GM19043 (cell line): ENCODE results near the gene DDT.
"Not testable (repeated sequence)": the region's sequence is repeated elsewhere in the genome, so short reads cannot be mapped to it uniquely, and the experiment has no call there.

Source experiments
- ATAC-seq: cut with Tn5 transposase; IDR thresholded peaks from one replicate; pipeline ENCODE4 v1.9.1; 2021; ENCODE audit warnings: low read depth; ENCODE audit not compliant: unreplicated experiment

Gene DDT

DNA sequence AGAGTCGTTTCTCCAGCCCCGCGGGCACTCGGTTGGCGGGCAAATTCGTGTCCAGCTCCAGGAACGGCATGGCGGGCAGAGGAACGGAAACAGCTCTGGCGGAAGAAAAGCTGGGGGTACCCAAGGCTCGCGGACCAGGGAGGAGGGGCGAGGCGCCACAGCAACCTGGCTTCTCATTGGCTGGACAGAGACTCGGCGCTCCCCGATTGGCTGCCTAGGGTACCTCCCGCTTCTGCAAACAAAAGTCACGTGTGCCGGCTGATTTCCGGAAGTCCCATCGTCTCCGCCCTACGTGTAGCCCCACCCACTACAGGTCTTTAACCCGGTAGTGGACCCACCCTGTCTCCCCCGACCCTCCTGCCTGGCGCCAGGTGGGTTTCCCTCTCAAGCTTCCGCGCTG is at the start of gene DDT:
TSS of gene DDT (minus strand) at position 97 of the 400 bp plus-strand sequence. CDS start at position 70, 27 bp downstream.
- ATAC-seq = peak; percentile 93

DNA sequence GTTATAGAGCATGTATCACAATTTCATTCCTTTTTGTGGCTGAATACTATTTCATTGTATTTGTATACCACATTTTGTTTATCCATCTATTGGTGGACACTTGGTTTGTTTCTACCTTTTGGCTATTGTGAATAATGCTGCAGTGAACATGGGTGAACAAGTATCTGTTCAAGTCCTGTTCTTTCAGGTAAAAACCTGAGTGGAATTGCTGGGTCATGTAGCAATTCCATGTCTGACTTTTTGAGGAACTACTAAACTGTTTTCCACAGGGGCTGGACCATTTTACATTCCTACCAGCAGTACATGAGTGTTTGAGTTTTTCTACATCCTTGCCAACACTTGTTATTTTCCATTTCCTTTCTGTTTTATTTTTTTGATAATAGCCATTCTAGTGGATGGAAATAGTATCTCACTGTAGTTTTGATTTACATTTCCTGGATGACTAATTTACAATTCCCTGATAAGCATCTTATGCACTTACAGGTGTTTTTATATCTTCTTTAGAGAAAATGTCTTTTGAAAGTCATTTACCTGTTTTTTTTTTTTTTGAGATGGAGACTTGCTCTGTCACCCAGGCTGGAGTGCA is 49.1 kb upstream of the DDT start:
- no peak for ATAC-seq

DNA sequence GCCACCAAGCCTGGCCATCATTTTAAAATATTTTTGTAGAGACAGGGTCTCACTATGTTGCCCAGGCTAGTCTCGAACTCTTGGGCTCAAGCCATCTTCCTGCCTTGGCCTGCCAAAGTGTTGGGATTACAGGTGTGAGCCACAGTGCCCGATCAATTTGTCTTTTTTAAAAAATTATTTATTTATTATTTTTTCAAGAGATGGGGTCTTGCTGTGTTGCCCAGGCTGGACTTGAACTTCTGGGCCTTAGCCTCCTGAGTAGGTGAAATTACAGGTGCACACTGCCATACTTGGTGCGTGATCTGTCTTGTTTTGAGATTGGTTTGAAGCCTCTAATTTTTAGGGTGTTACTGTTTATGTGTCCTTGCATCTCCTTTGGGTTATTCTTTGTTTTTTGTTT is 47.1 kb upstream of the DDT start:
- no peak for ATAC-seq

DNA sequence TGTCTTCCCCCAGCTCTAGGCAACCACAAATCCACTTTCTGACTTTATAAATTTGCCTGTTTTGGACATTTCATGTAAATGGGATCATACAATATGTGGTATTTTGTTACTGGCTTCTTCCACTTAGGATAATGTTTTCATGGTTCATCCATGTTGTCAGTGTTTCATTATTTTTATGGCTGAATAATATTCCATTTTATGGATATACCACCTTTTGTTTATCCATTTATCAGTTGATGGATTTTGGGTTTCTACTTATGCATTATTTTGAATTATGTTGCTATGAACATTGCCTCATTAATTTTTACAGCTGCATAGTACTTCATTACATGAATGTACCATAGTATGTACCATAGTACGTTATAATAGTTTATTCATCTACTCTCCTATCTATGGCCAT is 41.9 kb upstream of the DDT start:
- ATAC-seq = no peak

DNA sequence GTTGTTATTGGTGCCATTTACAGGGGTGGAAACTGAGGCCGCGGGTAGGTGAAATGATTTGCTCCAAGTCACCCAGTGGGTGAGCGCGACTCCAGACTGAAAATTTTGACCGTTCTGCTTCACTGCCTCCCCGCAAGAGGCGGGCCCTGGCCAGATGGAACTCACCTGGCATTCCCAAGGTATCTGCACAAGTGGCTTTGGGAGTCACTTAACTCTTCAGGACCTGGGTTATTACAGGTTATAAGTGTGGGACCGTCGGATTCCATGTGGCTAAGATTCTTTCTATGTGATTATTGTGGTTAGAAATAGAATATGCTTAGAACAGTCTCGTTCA is 37.5 kb upstream of the DDT start:
- ATAC-seq = no peak

DNA sequence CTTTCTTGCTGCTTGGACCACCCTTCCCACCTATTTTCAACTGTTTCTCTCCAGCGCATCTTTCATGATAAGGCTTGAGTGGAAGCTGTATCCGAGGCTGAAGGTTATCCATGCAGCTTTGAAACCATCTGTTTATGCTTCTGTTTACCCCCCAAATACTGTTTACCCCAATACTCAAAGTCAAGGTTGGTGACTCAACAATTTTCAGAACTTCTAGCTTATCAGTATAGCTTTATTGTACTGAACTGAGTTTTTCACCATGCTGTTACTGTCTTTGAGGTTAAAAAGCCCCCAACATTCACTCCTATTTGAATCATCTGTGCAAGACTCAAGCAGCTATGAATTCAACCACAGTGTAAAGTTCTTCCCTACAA is 35.8 kb upstream of the DDT start:
- no peak for ATAC-seq

DNA sequence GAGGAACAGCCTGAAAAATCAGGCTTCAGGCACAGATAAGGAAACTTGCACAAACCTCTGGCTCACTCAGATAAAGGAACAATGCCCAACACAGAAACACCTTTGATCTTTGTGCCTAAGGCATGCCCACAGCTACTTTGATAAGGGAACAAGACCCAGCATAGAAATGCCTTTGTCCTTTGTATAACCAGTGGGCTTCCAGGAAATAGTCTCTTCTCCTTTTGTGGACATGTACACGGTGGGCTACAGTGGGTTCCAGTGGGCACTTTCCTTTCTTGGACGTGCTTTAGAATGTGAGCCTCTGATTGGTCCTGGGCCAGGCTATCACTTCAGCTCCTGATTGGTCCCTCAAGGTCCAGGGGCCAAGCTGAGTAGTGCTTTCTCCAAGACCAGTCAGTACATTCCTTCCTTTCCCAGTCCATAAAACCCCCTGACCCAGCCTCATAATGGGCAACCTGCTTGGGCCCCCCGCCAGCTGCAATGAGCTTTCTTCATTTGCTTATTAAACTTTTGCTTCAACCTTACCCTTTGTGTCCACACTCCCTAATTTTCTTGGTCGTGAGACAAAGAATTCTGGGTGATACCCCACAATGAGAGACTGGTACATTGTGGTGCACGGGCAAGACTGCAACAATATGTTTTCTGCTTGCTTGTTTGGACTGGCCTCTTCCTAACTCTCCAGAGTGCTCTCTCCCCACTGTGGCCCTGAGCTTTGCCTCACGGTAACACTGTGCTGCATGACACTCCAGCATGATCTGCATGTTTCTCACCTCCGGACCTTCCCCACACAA is 35.2 kb upstream of the DDT start:
- ATAC-seq = no peak

DNA sequence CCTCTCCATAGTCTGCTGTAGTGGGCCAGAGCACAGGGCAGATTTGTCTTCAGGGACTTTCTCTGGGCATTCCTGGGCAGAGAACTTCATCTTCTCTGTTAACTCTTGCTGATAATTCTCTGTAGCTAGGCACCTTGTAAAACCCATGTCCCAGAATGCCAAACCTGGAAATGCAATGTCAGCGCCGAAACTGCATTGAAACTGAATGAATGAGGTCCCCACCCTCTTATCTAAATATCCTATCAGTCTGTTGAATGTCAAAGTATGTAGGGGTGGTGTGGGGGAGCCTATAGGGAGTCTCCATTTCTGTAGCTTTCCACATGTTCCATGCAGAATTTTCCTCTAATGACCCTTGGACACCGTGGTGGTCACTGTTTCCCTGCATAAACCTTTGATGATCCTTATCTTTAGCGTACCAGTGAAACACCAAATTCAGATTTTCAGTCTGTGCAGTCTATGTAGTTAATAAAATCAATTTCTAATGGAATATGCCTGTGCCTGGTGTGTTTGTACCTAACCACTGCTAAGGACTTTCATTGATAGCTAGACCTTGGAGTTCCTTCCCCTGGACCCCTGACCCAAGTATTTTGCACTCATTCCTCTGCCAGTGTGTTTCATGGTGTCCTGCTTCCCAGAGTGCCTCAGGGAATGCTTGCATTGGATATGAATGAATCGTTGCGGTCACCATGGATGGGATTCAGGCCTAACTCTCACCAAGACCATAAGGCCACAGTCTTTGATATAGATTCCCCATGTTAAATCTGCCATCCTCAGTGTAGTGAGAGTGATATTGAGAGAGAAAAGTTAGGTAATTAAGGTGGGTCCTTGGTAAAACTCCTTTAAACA is 34.4 kb upstream of the DDT start:
- no peak for ATAC-seq

DNA sequence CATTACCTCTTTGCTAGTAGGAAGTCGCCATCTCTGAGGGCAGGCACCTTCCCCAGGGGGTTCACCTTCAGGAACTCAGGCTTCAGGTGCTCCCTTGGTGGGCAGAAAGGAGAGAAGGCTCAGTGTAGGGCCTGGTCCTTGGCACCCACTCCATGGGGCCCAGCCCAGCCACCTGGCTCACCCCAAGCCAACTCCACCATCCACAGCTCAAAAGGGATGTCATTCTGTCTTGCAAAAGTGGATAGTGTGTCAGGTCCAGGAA is 33.7 kb upstream of the DDT start:
- no peak for ATAC-seq

DNA sequence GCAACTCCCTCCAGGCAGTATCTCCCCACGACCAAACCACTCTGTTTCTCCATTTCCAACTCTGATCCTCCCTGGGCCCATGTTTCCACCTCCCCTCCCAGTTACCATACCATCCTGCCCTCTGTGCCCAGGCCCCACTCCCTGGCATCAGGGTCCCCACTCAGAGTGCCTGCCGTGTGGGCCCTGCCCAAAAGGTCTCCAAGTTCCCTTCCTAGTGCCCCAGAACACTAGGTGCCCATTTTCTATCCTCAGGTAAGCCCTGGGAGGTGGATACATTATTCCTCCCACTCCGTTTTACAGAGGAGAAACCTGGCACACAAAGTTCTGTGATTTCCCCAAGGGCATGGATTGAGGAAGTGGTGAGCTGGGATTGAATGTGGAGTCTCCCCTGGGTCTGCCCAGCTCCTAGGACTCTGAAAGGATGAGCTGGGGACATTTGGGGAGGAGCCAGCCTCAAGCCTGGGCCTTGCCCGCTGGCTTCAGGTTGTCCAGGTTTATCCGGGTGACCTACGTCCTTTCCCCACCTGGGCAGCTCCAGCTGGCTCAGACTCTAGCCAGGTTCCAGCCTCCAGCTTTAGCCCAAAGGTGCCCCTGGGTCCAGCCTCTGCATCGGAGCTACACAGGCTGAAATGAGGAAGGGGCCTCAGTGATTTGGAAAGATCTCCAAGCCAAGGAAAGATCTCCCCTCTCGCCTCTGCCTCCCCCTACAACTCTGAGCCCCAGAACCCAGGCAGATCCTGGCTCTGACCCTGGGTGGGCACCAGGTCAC is 33.2 kb upstream of the DDT start:
- no peak for ATAC-seq

DNA sequence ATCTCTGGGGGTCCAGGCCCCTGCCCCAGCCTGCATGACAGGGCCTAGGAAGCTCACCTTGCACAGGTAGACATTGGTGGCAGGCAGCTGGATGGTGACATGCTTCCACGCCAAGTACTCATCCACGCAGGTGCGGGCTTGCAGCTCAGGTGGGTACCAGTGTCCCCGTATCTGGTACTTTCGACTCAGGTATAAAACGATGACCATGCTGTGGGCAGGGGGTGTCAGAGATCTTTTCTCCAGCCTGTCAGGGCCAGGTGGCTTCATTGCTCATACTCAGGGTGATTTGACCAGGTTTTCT is 32.6 kb upstream of the DDT start:
- no peak for ATAC-seq

DNA sequence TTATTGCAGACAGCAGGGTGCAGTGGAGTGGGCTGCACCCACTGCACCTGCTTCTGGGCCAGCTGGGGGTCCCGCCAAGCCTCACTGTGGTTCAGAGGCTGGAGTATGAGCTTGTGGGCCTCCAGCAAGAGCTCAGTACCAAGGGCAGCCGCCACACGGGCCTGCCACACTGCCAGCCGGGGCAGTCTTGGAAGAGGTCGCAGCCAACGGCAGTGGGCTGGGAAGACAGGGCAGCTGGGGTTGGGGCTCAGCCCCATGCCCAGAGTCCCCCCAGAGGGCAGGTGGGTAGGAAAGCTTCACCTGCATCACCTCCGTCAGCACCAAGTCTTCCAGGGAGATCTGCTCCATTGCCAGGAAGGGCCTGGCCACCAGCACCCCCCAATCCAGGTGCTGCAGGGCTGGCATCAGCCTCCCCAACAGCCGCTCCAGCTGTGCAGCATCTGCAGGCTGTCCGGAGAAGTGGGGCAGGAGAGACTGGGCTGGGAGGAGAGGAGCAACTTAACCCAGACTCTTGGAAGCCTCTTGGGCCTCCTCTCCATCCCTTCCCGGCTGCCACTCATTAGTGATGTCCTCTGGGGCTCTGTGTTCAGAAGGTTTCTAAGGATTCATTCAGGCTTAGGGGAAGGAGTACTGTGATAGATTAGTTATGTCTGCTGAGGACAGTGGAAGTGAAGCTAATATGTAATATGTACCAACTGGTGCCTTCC is 32.1 kb upstream of the DDT start:
- no peak for ATAC-seq

DNA sequence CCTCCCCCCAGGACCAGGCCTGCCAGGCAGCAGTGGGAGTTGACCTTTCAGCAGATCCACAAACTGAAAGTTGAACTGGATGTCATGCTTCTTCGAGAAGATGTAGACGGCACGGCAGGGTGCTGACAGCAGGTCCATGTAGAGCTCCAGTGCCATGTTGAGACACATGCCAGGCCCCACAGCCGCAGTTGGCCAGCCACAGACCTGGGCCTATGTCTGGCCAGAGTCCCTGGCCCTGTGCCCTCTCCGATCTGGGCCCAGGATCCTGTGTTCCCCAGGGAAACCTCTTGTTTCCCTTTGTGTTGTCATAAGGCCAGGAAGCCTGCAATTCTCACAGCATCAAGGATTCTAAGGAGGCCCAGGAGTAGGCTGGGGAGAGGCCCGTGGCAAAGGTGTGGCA is 31.0 kb upstream of the DDT start, which contains the start of gene GSTT4:
TSS of gene GSTT4 (minus strand) at position 253 of the 400 bp plus-strand sequence. CDS start at position 156, 97 bp downstream.
- ATAC-seq = no peak

DNA sequence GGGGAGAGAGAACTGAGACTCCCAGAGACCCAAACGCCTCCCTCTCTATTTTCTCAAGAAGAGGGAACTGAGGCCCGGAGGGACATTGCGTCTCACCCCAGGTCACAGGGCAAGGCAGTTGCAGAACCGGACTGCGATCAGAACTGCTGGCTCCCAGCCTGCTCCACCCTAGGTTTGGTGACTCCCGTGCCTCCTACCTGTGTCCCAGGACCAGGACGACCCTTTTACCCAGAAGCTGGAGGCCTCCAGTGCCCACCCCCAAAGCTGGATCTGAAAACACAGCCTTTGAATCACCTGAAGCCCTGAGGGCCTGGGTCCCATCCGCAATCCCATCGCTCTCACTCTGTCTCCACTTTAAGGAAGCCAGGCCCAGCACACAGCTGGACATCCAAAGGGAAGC is 29.6 kb upstream of the DDT start:
- ATAC-seq = no peak

DNA sequence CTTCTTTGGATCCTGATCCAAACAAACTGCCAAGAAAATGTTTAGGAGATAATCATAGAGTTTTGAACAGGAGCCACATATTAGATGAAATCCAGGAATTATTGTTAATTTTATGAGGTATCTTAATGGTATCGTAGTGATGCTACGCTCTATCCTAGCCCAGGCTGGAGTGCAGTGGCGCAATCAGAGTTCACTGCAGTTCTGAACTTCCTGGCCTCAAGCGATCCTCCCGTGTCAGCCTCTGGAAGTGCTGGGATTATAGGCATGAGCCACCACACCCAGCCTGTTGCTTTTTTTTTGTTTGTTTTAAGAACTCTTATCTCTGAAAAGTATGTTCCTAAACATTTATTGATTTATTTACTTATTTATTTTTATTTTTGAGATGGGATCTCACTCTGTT is 28.6 kb upstream of the DDT start:
- no peak for ATAC-seq

DNA sequence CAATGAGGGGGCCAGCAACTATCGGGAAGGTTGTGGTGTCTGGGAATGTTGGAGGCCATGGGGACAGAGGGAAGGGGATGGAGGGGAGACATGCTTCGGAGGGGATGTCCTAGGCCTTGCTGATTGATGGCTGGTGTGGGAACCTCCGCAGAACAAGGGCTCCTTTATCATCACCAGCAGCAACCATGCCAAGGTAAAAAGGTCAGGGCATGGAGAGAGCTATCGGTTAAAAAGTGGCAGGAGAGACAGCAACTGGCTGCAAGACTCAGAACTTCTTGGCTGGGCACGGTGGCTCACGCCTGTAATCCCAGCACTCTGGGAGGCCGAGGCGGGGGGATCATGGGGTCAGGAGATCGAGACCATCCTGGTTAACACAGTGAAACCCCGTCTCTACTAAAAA is 28.0 kb upstream of the DDT start:
- no peak for ATAC-seq

DNA sequence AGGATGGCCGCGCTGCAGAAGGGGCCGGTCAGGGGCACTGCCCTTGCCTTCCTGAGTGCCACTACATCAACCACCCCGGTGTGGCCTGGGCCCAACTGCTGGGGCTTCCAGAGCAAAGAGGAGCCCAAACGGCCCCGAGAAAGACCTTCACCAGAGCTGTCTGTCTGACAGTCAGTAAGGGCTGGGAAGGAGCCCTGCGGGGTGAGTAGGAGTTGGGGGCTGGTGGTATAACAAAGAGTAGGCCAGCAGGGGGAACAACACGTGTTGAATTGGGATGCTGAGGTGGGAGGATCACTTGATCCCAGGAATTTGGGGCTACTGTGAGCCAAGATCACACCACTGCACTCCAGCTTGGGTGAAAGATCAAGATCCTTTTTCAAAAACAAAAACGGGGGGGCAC is 27.1 kb upstream of the DDT start:
- no peak for ATAC-seq

DNA sequence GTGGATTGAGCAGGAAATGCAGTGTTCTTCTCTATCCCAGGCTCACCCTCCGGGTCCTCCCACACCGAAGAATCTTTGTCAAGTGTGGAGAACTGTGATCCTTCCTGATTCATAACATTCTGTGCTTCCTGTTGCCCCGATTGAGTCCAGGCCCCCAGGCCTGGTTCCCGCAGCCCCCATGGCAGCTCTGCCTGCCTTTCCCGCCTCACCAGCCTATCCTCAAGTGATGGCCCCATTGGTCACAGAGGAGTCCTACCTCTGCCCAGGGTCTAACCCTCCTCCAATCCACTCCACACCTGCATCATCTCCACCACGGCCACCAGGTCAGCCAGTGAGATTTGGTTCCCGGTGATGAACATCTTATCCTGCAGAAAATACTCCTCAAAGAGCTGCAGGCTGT is 25.5 kb upstream of the DDT start:
- ATAC-seq = not testable (repeated sequence)

DNA sequence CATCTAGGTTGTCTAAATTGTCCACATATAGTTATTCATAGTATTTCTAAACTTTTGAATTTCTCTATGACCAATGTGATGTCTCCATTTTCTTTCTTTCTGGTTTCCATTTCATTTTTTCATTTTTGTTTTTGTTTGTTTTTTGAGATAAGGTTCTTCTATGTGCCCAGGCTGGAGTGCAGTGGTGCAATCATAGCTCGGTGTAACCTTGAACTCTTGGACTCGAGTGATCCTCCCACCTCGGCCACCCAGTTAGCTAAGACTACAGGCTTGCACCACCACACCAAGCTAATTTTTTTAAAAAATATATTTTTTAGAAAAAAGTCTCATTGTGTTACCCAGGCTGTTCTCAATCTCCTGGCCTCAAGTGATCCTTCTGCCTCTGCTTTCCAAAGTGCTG is 22.9 kb upstream of the DDT start:
- no peak for ATAC-seq

DNA sequence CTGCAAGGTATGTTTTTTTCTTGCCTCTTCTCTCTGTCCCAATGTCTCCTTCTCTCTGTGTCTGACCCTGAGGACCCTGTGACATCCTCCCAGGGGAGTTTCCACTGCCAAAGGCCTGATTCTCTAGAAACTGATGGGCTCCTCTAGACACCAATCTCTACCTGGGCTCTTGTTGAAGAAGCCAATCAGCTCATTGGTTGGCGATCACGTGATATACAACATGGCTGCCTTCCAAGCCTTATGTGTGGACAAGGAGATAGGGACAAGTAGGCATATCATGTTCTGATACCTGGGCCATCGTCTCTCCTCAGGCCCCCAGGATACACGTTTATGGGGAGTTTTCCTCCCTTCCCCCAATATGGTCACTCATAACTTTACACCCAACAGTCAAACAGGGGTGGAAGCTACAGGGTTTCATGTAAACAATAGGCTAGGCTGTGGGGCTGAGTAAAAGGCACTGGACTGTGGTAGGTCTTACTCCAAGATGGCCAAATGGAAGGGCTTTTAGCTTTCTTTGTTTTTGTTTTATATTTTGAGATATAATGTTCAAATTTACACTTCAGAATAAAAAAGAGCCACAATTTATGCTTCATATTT is 19.4 kb upstream of the DDT start:
- ATAC-seq = not testable (repeated sequence)
